Natural killer cell (primary cell): ENCODE results near the gene YBX2. TPM values are rescaled to one million over a fixed set of nuclear protein-coding genes. Genes with fewer than 3 reads are reported as not detected.
A peak's percentile ranks its signal among the peaks of the same experiment; 100 is the strongest.

ENCODE experiments used
- ATAC-seq, 3 donors: fragments of 150-1000 bp in 2 of 3; fragments of 200-7000 bp in 1 of 3; cut with Tn5 transposase; 1 replicate in 1 of 3; 2 replicates in 2 of 3; pipeline ENCODE4 v1.10.0; 2021; ENCODE audit warnings: mild to moderate bottlenecking in 2 of 3, moderate library complexity in 2 of 3
- DNase-seq, 2 donors: peaks; one replicate each; pipeline versions ENCODE4 v3.0.0 to v3.0.0-alpha.2; 2013 to 2021; ENCODE audit warnings: mixed read lengths in 1 of 2
- H3K27ac ChIP-seq: one replicate; pipeline ENCODE4 v1.5.1; 2013; ENCODE audit warnings: mild to moderate bottlenecking, low read length
- H3K27me3 ChIP-seq: one replicate; pipeline ENCODE4 v1.6.1; 2013; ENCODE audit warnings: low read length; ENCODE audit not compliant: control insufficient read depth, insufficient read depth
- H3K36me3 ChIP-seq: one replicate; pipeline ENCODE4 v1.6.1; 2013; ENCODE audit warnings: low read length; ENCODE audit not compliant: control insufficient read depth, insufficient read depth
- H3K4me1 ChIP-seq: one replicate; pipeline ENCODE4 v1.6.1; 2013; ENCODE audit warnings: low read length; ENCODE audit not compliant: control insufficient read depth, insufficient read depth
- H3K4me3 ChIP-seq: one replicate; pipeline ENCODE4 v1.5.1; 2013; ENCODE audit warnings: low read length
- H3K9me3 ChIP-seq: one replicate; pipeline ENCODE4 v1.6.1; 2013; ENCODE audit warnings: low read length; ENCODE audit not compliant: control insufficient read depth, insufficient read depth
- H3K27ac Mint-ChIP-seq, 2 donors: one replicate each; pipeline ENCODE4 v1.8.0; 2022; ENCODE audit warnings: mild to moderate bottlenecking in 2 of 2, mixed read lengths in 2 of 2, moderate library complexity in 1 of 2
- H3K27me3 Mint-ChIP-seq, 2 donors: one replicate each; pipeline ENCODE4 v1.8.0; 2022; ENCODE audit warnings: low read depth in 2 of 2, mixed read lengths in 2 of 2
- H3K36me3 Mint-ChIP-seq: one replicate; pipeline ENCODE4 v1.8.0; 2022; ENCODE audit warnings: mixed read lengths
- H3K4me1 Mint-ChIP-seq, 2 donors: one replicate each; pipeline ENCODE4 v1.8.0; 2022; ENCODE audit warnings: mixed read lengths in 2 of 2
- H3K4me3 Mint-ChIP-seq: one replicate; pipeline ENCODE4 v1.8.0; 2022; ENCODE audit warnings: mild to moderate bottlenecking, moderate library complexity, mixed read lengths
- H3K9me3 Mint-ChIP-seq, 2 donors: one replicate each; pipeline ENCODE4 v1.8.0; 2022; ENCODE audit warnings: mixed read lengths in 2 of 2
- WGBS: methylation state at CpG from one replicate; pipeline ENCODE4 v1.1.7; 2013; ENCODE audit warnings: missing lambda C conversion rate; ENCODE audit not compliant: insufficient coverage; 5-methylcytosine and 5-hydroxymethylcytosine counted together
- intact Hi-C: fragments of 100-400 bp; cut with micrococcal nuclease; formaldehyde crosslinking; loops from one replicate; pipeline ENCODE4 v1.14.2; 2022
- total RNA-seq, 4 donors: library from RNA; stranded (reverse); fragments of 120-200 nt in 1 of 4; gene quantifications; one replicate each; pipeline versions ENCODE4 v1.2.3 to v1.2.4, GENCODE V29; 2013 to 2022
- TF ChIP-seq, protein P1 (sequence below): fragments of 200-600 bp; IDR thresholded peaks from one replicate; pipeline ENCODE4 v1.8.0; 2022; ENCODE audit warnings: antibody characterized with exemption

The YBX2 gene
- total RNA-seq, 3 donors from 2014 or later (not counting 1 experiment from before 2014, with no cell fraction given), result 0.05 TPM; not detected in 2

DNA sequence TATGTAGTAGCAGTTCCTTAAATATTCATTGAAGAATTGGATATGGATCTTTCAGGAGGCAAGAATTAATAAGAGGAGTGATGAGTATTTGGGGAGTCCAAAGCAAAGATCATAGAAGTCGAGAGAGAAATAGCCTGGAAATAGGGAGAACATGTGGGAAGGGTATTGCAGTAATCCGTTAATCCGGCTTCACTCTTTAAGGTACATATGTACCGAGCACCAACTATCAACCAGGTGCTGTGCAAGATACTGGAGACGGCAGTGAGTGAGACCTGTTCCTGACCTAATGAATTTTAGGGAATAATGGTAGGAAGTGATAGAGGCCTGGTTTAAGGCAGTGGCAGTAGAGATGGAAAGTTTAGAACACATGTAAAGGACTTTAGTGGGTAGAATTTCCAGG is 41.4 kb downstream of the YBX2 start:
- H3K4me1 Mint-ChIP-seq, result peaks cover 41 to 43% of the 10 kb centered on the region in 2 donors
- Histone ChIP-seq H3K4me3 (peak overlapping the region; percentile 67), H3K27ac (peak overlapping the region; percentile 96), H3K9me3 (no peaks in the 10 kb centered on the region), H3K4me1 (peaks cover 32% of the 10 kb centered on the region), H3K36me3 (peaks cover 27% of the 10 kb centered on the region), H3K27me3 (no peaks in the 10 kb centered on the region)
- peak overlapping the region; percentile 88 for H3K4me3 Mint-ChIP-seq
- H3K27ac Mint-ChIP-seq, result peak overlapping the region; percentile 93 to 98
- no peaks in the 10 kb centered on the region for H3K27me3 Mint-ChIP-seq
- peaks cover 12% of the 10 kb centered on the region for H3K36me3 Mint-ChIP-seq
- DNase-seq, result peak in 1 of 2 donors; percentile 11
- ATAC-seq, result no peak
- no peaks in the 10 kb centered on the region for H3K9me3 Mint-ChIP-seq
- WGBS, result 87% methylated on average over 5 of the region's 5 CpGs
- intact Hi-C loops, result loop anchor here (2.0 to 5.0 kb wide), 5 partner anchors 14 to 309 kb away; partner anchors contain the start of genes ACADVL, DLG4, PHF23 and POLR2A
- TF ChIP-seq, protein P1, sequence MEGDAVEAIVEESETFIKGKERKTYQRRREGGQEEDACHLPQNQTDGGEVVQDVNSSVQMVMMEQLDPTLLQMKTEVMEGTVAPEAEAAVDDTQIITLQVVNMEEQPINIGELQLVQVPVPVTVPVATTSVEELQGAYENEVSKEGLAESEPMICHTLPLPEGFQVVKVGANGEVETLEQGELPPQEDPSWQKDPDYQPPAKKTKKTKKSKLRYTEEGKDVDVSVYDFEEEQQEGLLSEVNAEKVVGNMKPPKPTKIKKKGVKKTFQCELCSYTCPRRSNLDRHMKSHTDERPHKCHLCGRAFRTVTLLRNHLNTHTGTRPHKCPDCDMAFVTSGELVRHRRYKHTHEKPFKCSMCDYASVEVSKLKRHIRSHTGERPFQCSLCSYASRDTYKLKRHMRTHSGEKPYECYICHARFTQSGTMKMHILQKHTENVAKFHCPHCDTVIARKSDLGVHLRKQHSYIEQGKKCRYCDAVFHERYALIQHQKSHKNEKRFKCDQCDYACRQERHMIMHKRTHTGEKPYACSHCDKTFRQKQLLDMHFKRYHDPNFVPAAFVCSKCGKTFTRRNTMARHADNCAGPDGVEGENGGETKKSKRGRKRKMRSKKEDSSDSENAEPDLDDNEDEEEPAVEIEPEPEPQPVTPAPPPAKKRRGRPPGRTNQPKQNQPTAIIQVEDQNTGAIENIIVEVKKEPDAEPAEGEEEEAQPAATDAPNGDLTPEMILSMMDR, result no peak

DNA sequence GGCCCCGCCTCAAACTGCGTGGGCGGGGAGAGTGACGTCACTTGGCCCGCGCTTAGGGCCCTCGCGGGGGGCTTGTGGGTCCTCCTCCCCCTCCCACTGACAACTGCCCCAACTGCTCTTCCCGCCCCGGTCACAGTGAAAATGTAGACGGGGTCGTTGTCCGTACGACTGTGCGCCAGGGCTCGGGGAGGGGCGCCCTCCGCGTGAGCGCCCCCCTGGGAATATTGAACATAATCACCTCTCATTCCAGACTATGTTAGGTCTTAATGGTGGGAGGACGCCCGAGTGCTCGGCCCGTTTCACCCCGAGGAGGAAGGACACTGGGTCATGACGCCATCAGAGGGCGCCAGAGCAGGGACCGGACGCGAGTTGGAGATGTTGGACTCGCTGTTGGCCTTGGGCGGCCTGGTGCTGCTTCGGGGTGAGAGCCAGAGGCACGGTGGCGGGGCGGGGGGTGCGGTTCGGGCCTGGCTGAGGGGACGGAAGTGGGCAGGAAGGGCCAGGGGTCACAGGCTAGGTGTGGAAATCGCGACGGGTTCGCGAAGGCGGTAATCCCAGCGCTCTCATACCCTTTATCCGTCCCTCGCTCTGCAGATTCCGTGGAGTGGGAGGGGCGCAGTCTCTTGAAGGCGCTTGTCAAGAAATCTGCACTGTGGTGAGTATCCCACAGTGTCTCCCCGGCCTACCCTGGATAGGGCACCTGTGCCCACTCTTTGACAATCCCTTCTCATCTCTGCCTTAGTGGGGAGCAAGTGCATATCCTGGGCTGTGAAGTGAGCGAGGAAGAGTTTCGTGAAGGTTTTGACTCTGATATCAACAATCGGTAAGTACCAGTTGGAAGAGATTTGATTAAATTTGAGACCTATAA is 42.0 kb downstream of the YBX2 start, which contains the start of gene ELP5:
TSS of gene ELP5 (plus strand) at position 40 of the 868 bp plus-strand sequence. CDS start at position 376, 336 bp downstream.
- Mint-ChIP-seq H3K9me3 (no peaks in the 10 kb centered on the region), H3K36me3 (peaks cover 12% of the 10 kb centered on the region), H3K4me3 (peak within 1 kb of the TSS; percentile 92), H3K4me1 (peaks cover 41 to 43% of the 10 kb centered on the region in 2 donors), H3K27ac (peak within 1 kb of the TSS; percentile 93 to 98), H3K27me3 (no peaks in the 10 kb centered on the region)
- DNase-seq, result peak; percentile 89 to 93
- H3K27me3 ChIP-seq, result no peaks in the 10 kb centered on the region
- H3K36me3 ChIP-seq, result peaks cover 27% of the 10 kb centered on the region
- ATAC-seq, result peak; percentile 62 to 80 (median 64)
- peaks cover 32% of the 10 kb centered on the region for H3K4me1 ChIP-seq
- peak within 1 kb of the TSS; percentile 96 for H3K27ac ChIP-seq
- TF ChIP-seq, protein P1, result no peak
- H3K4me3 ChIP-seq, result peak within 1 kb of the TSS; percentile 67
- under 1% methylated on average over 50 of the region's 55 CpGs for WGBS
- H3K9me3 ChIP-seq, result no peaks in the 10 kb centered on the region
- intact Hi-C loops, result loop anchor here (1.0 to 5.0 kb wide), 7 partner anchors 9 to 310 kb away; partner anchors contain the start of genes ACADVL, DLG4, EIF5A and PHF23

DNA sequence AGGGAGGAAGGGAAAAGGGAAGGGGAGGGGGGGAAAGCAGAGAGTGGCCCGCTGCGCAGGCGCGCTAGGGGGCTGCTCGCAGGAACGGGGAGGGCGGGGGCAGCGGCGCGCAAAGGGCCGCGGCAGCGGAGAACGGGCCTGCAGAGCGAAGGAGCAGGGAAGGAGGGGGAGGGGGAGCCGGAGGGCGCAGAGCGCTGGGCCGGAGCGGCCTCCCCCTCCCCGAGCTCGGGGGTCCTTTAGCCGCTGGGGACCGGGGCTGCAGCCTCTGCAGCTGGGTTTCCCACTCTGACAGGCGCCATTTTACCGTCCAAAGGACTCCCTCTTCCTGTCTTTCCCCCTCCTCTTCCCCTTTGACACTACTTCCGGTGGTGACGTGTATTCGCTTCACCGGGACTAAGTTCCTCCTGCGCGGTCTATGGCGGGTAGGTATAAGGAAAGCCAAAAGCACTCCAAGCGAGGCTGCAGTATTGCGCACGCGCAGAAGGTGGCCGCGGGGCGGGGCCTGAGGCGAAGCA is 42.7 kb downstream of the YBX2 start, which contains the start of gene CTDNEP1:
TSS of gene CTDNEP1 (minus strand) at position 74 of the 515 bp plus-strand sequence. CDS start 438 bp downstream, outside the sequence.
- intact Hi-C loops, result loop anchor here (1.0 to 5.0 kb wide), 7 partner anchors 8 to 311 kb away; partner anchors contain the start of genes ACADVL, DLG4, EIF5A and PHF23
- Histone ChIP-seq H3K4me3 (peak within 1 kb of the TSS; percentile 67), H3K4me1 (peaks cover 32% of the 10 kb centered on the region), H3K36me3 (peaks cover 26% of the 10 kb centered on the region), H3K27ac (peak within 1 kb of the TSS; percentile 96), H3K9me3 (no peaks in the 10 kb centered on the region), H3K27me3 (no peaks in the 10 kb centered on the region)
- TF ChIP-seq, protein P1, result no peak
- peak; percentile 98 to 99 for DNase-seq
- H3K4me1 Mint-ChIP-seq, result peaks cover 41 to 43% of the 10 kb centered on the region in 2 donors
- no peaks in the 10 kb centered on the region for H3K27me3 Mint-ChIP-seq
- peak within 1 kb of the TSS; percentile 93 to 98 for H3K27ac Mint-ChIP-seq
- H3K9me3 Mint-ChIP-seq, result no peaks in the 10 kb centered on the region
- H3K4me3 Mint-ChIP-seq, result peak within 1 kb of the TSS; percentile 92
- ATAC-seq, result peak; percentile 82 to 94 (median 86)
- H3K36me3 Mint-ChIP-seq, result peaks cover 6% of the 10 kb centered on the region
- WGBS, result under 1% methylated on average over 40 of the region's 41 CpGs
